Articular chondrocyte of knee joint (primary cell): ENCODE results near the gene XAGE1B. TPM values are rescaled to one million over a fixed set of nuclear protein-coding genes. Genes with fewer than 3 reads are reported as not detected.

Source experiments
- small RNA-seq: library from RNA; depleted of rRNA; stranded (forward); fragments of <200 nt; gene quantifications from one replicate; pipeline ENCODE3, GENCODE V24; 2012
- total RNA-seq: library from RNA; depleted of rRNA; stranded (reverse); fragments of >200 nt; gene quantifications from 2 replicates; pipeline ENCODE4 v1.2.3, GENCODE V29; 2012

XAGE1B gene, protein sequence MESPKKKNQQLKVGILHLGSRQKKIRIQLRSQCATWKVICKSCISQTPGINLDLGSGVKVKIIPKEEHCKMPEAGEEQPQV
- total RNA-seq, result not detected in 2 replicates

GRCh38 chrX:52516987-52517325 is at the start of gene XAGE1B:
XAGE1B (minus strand) TSS chrX:52517063; CDS start chrX:52515527, 1,536 bp downstream.

DNA sequence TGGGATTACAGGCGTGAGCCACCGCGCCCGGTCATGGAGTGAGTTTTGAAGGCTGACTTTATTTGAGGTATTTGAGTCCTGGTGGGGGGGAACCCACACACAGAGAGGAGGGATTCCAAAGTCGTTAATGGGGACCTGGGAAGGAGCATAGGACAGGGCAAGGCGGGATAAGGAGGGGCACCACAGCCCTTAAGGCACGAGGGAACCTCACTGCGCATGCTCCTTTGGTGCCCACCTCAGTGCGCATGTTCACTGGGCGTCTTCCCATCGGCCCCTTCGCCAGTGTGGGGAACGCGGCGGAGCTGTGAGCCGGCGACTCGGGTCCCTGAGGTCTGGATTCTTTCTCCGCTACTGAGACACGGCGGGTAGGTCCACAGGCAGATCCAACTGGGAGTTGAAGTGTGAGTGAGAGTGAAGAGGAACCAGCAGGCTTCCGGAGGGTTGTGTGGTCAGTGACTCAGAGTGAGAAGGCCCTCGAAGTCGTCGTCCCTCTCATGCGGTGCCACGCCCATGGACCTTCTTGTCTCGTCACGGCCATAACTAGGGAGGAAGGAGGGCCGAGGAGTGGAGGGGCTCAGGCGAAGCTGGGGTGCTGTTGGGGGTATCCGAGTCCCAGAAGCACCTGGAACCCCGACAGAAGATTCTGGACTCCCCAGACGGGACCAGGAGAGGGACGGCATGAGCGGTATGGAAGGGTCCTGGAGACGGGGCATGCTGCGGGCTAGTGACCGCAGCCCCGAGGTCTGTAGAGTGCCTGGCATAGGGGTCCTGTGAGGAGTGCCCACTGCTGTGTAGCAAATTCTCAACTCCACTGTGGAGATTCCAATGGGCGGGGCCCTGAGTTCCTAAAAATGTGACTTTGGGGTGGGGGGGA is 21.1 kb downstream of the XAGE1B start, which contains the start of gene XAGE1A:
TSS of gene XAGE1A (plus strand) at position 264 of the 874 bp plus-strand sequence. CDS start 1,554 bp downstream, outside the sequence.

Small RNAs within 50 kb of the gene (small RNA-seq; reads per million reads assigned to genes)
- not detected for gene BX510359.8
- not detected for gene RBM22P7

Other genes with a start within 250 kb of the XAGE1B start
- gene XAGE2, start 148.0 kb downstream of the XAGE1B start, total RNA-seq, result 0.54 TPM in 1 of 2 replicates, not detected in the other
- not detected in 2 replicates for gene XAGE1A, start 21.3 kb downstream of the XAGE1B start, total RNA-seq
- not detected in 2 replicates for gene SSX7, start 137.8 kb upstream of the XAGE1B start, total RNA-seq
- gene SSX2, start 190.1 kb upstream of the XAGE1B start, total RNA-seq, result not detected in 2 replicates
- not detected in 2 replicates for gene SSX2B, start 234.2 kb upstream of the XAGE1B start, total RNA-seq